HS-27A (cell line): ENCODE data around the gene PASK.
"Not testable (repeated sequence)": the region's sequence is repeated elsewhere in the genome, so short reads cannot be mapped to it uniquely, and the experiment has no call there.

Source experiments
- DNase-seq: peaks from one replicate; pipeline ENCODE4 v3.0.0-alpha.2; 2012; ENCODE audit warnings: low read depth, missing footprints

The PASK gene

DNA sequence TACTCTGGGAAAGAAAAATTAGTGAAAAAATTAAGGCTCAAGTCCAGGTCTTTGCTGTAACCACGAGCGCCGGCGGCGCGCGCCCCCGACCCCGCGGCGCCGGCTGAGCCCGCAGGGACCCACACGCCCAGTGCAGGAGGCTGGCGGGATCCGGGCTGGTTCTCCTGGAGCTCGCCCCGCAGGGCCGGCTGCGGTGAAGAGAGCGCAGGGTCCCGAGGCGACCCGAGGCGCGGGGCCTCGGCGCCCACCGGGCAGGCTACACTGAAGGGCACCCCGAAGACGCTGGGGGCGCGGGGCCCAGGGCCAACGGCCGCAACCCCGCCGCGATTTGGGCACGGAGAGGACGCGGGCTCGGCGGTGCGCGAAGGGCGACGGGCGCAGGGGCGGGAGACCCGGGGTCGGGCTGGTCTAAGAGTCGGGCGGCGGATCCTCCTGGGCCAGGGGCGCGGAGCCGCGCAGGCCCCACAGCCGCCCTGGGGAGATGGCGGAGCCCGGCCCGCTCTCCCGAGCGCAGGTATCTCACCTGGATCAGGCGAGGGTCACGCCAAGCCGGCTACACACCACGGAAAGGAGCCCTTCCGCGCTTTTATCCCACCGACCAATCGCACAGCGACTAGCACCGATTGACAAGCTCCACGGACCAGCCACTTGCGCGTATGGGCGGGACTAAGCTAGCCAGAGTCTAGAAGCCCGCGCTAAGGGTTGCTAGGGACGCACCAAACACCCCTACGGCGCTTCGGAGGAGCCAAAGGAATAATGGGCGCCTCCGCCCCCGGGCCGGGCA is at the start of gene PASK:
PASK (minus strand) TSS at position 582 of the 784 bp plus-strand sequence. CDS start 6,440 bp downstream, outside the sequence.
- DNase-seq = no peak

DNA sequence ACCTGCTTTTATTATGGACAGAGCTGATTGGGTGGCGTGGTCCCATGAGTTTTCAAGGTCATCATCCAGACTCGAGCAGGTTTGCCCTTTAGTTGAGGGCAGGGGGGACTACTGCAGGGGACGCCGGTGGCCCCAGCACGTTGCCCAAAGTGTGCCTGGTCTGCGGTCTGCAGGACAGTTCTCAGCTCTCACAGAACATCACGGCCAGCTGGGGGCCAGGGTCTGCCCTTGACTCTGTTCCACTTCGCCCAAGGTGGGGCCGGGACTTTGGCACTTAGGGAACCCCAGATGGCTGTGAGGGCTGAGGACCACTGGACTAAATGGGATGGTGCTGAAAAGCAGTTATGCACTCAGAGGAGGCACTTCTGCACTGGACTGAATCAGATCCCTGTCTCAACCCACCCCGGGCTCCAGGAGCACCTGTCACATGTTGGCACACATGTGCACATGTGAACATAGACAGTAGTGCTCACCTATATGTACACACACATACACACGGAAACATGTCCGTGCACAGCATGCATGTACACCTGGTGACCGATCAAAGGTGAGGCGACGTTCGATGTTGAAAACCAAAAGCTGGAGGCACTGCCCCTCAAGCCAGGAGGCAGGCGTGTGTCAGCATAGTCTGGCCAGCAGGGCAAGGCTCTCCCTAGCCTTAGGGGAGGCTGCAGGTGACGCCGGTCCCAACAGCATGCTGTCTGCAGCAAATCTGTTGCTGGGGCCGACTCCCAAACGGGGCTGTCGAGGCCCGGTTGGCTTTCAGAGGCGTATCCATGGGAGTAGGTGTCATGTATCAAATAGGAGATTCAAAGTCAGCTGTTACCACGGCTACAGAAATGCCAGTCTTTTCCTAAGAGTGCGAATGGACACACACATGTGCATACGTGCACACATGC is 49.4 kb upstream of the PASK start:
- DNase-seq = no peak

DNA sequence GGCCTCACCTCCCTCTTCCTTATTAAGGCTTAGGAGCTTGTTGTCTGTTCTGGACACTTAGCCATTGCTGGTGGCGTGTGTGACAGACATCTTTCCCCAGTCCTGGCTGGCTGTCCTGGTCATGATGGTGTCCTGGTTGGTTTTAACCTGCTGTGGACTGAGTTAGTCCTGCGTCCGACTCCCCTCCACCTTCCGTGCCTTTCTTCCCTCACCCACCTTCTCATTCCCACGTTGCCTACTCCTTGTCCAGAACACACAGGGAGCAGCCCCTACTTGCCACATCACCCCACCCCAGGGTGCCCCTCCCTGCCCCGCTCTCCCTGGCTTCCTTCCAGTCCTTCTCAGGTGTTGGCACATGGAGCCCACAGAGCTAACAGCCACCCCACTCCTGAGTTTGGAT is 48.7 kb upstream of the PASK start:
- DNase-seq = no peak

DNA sequence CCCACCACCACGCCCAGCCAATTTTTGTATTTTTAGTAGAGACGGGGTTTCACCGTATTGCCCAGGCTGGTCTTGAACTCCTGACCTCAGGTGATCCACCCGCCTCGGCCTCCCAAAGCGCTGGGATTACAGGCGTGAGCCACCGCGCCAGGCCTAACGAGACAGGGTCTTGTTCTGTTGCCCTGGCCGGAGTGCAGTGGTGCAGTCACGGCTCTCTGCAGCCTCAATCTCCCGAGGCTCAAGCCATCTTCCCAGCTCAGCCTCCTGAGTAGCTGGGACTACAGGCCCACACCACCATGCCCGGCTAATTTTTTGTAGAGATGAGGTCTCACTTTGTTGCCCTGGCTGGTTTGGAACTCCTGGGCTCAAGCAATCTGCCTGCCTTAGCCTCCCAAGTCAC is 48.0 kb upstream of the PASK start:
- DNase-seq = not testable (repeated sequence)

DNA sequence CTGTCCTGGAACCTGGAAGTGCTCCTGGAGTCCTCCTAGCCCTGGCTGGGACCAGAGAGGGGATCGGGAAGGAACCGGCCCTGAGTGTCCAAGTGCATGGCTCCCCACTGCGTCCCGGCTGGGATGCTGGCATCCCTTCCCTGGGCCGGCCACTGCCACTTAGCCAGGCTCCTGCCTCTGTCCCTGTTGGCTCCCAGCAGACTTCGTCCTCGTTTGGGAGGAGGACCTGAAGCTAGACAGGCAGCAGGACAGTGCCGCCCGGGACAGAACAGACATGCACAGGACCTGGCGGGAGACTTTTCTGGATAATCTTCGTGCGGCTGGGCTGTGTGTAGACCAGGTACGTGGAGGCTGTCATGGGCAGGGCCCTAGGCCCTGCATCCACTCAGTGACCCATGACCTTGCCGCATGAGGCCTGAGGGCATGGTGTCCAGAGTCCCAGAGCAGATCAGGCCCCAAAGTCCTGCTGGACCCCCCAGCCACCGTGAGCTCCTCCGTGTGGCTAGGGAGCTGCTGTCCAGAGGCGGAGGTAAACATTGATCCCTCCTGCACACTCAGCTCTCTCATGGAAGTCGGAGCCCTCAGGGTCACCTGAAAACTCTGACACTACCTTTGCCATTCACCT is 46.3 kb upstream of the PASK start:
- DNase-seq = no peak

DNA sequence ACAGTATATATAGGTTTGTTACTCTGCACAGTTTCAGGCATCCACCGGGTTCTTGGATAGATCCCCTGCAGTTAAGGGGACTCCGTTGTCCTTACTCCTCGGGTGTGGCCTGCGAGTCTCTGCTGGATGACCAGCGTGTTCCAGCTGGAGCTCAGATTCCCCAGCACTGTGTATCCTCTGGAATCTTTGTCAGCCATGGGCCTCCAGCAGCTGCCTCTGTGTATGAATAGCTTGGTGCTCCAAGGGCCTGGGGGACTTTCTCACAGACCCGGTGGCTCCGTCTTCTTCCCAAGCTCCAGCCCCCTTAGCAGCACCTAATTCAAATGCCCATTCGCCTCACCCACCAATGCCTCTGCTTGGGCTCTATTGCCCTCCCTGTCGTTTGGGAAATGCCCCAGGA is 45.5 kb upstream of the PASK start:
- no peak for DNase-seq

DNA sequence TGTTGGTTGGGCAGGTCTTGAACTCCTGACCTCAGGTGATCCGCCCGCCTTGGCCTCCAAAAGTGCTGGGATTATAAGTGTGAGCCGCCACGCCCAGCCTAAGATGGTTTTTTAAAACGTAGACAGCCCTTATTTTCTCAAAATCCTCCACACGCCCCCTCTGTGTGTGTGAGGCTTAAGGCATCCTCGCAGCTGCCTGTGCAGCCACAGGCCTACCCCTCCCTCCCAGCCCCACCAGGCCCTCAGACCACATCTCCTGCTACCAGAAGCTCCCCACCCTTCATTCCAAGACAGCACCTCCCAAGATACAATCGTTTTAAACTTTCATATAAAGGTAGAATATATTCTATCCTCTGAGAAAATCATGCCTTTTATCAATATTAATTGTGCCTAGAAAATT is 44.0 kb upstream of the PASK start:
- no peak for DNase-seq

DNA sequence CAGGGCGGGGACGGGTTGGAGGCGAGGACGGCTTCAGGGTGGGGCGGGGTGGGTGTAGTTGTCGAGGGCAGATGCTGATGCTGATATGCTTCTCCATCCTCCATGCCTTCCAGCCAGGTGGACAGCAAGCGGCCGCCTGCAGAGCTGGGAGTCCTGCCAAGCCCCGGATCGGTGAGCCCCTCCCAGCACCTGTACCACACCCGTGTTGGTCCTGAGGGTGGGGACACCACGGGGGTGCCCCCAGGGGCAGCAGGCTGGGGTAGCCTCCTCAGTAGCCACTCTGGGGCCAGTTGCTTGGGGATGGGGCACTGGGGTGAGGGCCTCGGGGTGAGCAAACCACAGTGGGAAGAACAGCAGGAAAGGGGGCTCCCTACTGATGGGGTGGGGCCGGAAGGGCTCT is 41.8 kb upstream of the PASK start:
- DNase-seq = no peak

DNA sequence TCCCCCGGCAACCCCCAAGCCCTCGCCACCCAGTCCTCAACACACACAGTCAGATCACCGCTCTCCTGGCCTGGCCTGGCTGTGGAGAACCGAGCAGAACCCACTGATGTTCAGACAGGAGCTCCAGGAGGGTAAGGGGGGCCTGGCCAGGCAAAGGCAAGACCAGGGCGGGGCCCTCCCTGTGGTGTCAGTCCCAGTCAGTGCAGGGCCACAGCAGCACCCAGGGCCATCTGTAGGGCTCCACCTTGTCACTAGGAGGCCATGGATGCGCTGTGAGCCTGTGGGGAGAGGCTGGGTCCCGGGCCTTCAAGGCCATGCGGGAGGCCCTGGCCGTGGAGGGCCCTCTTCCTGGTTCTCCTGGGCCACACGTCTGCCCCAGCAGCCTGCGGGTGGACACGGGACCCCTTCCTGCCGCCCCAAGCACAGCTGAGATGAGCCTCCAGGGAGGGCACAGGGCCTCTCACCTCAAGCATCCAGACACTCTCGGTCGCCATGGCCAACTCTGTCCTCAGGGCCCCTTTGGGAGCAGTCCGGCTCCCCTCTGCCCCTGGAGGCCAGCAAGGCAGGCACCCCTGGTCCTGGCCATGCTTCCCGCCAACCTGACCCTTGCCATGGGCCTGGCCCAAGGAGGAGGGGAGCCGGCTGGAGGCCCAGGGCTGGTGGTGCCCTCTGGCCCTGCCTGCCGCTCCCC is 41.2 kb upstream of the PASK start:
- DNase-seq = no peak

DNA sequence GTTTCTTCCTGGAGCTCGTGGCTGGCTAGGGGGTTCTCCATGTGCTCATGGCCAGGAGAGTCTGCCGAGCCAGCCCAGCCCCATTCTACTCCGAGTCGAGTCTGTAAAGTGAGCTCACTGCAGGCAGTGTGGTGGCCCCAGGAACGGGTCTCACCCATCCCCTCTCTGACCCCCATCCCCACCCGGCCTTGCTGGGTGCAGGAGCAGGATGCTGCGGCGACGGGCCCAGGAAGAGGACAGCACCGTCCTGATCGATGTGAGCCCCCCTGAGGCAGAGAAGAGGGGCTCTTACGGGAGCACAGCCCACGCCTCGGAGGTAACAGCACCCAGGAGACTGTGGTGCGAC is 40.6 kb upstream of the PASK start:
- DNase-seq = no peak

DNA sequence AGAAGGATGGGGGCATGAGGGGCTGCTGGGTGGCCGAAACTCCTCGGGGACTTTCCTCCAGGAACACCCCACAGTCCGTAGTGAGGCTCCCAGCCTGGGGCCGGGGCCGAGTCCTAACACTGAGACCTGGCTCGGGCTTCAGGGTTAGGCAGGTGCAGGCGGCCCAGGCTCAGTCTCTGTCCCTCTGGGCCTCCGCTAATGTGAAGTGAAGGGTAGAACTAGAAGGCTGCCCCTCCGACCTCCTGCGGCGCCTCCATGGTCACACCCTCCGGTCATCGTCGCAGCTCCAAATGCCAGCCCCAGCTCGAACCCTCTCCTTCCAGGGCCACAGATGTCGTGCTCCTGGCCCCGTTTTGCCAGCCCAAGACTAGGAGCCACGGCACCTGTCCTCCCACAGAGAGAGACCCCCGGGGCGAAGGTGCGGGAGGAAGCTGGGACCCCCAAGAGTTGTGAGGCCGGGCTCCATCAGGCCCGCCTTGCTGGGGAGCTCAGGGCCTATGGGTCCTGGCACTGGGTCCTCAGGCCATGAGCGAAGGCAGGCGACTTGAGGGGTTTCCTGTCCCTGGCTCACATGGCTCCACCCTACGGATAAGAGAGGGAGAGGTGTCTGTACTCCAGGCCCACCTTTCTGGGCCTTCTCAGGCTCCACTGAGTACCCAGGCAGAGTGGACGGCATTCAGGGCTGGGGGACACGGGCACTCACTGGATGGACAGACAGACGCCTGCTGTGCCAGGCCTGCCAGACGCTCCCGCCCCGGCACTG is 40.0 kb upstream of the PASK start:
- no peak for DNase-seq

DNA sequence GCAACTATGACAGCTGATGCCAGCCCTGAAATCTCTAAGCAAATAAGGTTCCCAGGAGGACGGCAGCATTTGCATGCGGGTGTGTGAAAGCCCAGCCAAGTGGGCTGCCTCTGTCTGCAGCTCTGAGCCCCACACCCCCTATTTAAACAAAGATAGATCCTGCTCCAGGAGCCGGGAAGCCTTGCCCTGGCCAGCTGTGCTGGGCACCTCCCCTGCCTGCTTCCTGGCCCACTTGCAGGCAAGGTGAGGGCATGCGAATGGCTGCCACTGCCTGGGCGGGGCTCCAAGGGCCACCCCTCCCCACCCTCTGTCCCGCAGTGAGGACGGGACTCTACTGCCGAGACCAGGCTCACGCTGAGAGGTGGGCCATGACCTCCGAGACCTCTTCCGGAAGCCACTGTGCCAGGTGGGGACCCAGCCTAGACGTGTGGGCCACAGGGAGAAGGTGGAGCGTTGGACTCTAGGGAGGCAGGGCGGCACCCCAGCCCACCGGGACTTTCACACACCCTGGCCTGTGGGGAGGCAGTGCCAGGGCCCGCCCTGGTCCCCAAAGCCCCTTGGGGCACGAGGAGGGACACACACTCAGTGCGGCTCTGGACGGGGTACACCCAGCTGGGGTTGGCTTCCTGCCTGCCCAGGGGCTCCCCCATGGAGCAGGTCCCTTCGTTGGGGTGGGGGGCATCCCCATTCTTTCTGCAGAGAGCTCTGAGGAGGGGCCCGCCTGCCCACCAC is 39.3 kb upstream of the PASK start, which contains the start of gene ANO7:
ANO7 (plus strand) TSS at position 317 of the 732 bp plus-strand sequence. CDS start 1,387 bp downstream, outside the sequence.
- no peak for DNase-seq

DNA sequence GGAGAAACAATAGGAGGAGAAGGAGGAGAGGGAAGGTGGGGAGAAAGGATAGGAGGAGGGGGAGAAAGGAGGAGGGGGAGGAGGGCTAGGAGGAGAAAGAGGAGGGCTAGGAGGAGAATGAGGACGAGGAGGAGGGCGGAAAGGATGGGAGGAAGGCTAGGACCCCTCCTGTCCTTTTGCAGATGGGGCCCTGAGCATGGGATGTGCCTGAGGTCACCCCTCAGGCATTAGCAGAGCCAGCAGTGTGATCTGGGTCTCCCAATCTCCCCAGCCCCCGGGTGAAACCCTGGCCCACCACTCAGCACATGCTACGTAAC is 38.6 kb upstream of the PASK start:
- no peak for DNase-seq

DNA sequence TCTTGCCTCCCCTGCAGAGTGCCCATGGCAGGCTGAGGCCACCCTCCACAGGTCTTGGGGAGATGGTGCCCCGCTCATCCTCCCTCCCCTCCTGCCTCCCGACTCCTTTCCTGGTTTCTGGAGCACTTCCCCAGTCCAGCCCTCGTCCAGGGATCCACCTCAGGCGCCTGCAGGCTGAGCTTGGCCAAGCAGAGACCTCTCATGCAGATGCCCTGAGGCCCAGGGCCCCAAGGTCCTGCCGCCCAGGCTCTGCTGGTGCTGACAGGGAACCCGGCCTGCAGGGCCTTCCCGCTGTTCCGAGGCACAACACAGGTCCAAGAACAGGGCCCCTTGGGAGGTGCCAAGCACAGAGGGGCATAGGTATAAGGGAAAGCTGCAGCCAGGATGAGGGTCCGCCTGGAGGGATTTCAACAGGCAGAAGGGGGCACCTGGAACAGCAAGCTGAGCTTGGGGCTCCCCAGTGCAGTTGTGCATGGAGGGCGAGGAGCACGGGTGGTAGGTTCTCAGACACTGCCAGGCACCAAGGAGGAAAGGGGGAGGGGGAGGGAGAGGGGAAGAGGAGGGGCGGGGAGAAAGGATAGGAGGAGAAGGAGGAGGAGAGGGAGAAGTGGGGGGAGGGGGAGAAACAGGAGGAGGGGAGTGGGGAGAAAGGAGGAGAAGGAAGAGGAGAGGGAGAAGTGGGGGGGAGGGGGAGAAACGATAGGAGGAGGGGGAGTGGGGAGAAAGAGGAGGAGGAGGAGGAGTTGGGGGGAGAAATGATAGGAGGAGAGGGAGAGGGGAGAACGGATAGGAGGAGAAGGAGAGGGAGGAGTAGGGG is 38.0 kb upstream of the PASK start:
- DNase-seq = no peak

DNA sequence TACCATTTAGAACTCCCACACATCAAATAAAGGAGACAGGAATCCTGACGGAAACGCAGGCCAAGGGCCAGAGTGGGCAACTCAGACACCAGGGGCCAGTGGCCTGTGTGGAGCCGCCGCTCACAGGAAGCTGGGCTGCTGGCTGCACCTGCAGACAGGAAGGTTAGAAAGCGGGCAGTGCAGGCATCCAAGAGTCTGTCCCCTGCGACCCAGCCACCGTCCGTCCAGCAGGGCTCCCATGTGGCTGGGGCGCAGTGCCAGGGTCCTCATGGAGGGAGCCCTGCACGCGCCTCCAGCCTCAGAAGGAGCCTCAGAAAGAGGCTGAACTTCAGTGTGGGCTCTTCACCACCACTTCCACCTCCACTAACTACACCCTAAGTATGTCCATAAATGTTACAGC is 36.7 kb upstream of the PASK start:
- DNase-seq = no peak

DNA sequence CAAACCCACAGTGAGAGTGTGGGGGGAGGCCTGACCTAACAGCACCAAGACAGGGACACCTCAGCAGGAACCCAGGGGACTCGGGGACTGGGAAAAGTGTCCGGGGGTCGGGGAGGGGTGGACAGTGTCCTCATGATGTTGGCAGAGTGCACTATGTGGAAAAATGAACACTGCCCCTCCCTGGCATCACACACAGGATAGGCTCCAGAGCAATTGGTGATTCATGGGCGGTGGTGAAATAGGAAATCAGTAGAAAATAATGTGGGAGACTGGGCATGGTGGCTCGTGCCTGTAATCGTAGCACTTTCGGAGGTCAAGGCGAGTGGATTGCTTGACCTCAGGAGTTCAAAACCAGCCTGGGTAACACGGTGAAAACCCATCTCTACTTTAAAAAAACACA is 35.6 kb upstream of the PASK start:
- no peak for DNase-seq

DNA sequence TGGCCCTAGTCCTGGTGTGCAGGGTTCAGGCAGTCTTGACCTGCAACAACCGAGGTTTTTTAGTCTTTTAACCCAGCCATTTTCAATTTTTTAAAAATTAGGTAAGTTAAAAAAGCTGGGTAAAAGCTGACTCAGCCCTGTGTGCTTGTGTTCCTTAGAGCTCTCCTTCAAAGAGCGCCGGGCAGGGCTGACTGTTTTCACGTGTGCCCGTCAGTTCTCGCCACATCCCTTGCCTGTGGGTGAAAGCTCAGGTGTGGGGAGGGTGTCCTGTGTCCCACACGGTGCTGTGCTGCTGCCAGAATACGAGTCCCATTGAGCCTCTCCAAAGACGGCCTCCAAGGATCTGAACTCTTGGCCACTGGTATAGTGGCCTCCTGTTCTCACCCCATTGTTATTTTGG is 33.9 kb upstream of the PASK start:
- no peak for DNase-seq

DNA sequence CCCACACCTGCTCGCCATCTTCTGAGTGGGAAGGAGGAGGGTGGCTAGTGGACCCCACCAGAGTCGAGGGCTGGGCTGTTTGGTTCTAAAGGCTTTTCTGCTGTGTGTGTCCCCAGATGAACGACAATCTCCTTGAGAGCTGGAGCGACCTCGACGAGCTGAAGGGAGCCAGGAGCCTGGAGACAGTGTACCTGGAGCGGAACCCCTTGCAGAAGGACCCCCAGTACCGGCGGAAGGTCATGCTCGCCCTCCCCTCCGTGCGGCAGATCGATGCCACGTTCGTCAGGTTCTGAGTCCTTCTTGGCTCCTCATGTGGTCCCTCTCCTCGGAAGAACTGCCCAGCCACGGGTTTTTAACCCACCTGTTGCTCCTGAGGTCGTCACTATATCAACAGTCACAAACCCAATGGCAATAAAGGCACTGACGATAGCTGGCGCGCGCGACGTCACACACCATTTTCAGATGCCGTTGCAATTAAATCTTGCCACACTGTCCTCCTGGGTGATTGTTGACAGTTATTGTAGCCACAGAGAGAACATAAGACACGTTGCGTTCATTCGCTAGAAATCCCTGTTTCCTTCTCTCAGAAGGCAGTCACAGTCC is 33.4 kb upstream of the PASK start:
- no peak for DNase-seq

DNA sequence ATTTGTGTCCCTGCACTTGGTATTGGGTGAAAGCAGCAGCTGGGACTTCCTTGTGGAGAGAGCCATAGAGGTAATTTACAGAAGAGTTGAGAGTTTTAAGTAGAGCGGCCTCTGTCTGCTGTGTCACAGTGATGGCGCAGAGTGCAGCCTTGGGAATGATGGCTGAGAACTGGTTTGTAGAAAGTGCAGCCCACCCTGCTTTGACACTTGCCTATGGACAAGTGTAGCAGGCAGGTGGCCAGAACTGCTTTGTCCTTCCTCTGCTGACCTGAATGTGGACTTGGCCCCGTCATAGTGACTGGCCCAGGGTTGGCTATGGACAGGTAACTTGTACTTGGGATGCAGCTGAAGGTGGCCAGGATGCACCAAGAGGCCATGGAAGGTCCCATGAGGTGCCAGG is 32.9 kb upstream of the PASK start:
- DNase-seq = no peak

DNA sequence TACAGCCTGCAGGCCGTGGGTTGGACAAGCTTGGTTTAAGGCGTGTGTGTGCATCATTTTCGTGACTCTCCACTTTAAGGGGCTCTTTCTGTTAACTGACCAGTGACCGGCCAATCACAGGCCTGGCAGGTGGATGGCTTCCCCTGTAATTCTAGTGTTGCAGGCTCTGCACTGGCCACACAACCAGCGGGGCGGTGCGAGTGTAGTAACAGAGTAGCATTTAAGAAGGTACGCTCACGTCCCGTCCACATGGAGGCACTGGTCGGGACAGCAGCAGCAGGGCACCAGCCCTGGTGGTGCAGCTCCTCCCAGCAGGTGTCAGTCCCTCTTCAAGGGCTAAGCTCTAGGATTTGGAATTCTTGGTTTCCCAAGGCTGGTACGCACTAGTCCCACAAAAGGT is 31.2 kb upstream of the PASK start:
- DNase-seq = no peak
